ENCODE measurements around the gene CTPS1. TPM values are rescaled to one million over a fixed set of nuclear protein-coding genes. Genes with fewer than 3 reads are reported as not detected.

The CTPS1 gene
- total RNA-seq, 1 experiment from 2014 or later: 66.4 TPM

- Histone ChIP-seq H3K4me3 (replicated peaks in 1 of 2; ENCODE audit: low read depth in 1 of 2, low read length in 2 of 2) (no peak overlapping the region), H3K9me2 (ENCODE audit: insufficient read depth) (no peaks in the 10 kb centered on the region), H2AFZ (ENCODE audit: low read depth, low read length, poor library complexity, severe bottlenecking) (no peak overlapping the region), H3K4me1 (ENCODE audit: control insufficient read depth in 1 of 2, insufficient read depth in 2 of 2, low read length in 2 of 2) (peaks cover 0 to 21% of the 10 kb centered on the region in 2 experiments; a peak in 2 of 4 replicates), H3K79me2 (ENCODE audit: insufficient read depth, low read length) (no peaks in the 10 kb centered on the region), H4K20me1 (ENCODE audit: insufficient read depth) (no peaks in the 10 kb centered on the region), H3K4me2 (ENCODE audit: low read length) (no peak overlapping the region), H3K9ac (ENCODE audit: low read length) (no peak overlapping the region), H3K27ac (ENCODE audit: low read depth, low read length) (no peak overlapping the region), H3K9me3 (ENCODE audit: control insufficient read depth in 1 of 2, insufficient read depth in 1 of 2, low read depth in 1 of 2, low read length in 2 of 2) (no peaks in the 10 kb centered on the region), H3K27me3 (ENCODE audit: insufficient read depth, low read length) (no peaks in the 10 kb centered on the region), H3K36me3 (ENCODE audit: control insufficient read depth in 1 of 2, insufficient read depth in 2 of 2, low read length in 2 of 2) (no peaks in the 10 kb centered on the region)
- POLR2A ChIA-PET: interaction anchor here (0.7 to 3.2 kb wide), 5 partner anchors 8 to 87 kb away, joined by 3 to 18 read pairs (median 4); partner anchors contain the start of genes CITED4 and CTPS1
- DNase-seq (ENCODE audit: low read depth, low spot score) (no peak), ATAC-seq (no peak)
- CTCF ChIA-PET: interaction anchor here (0.9 to 10.2 kb wide), 23 partner anchors 8 to 858 kb away, joined by 3 to 202 read pairs (median 5); partner anchors contain the start of genes CITED4 and CTPS1
- BruUV-seq (replicated peaks): no TSS peak
- intact Hi-C loops (cut with micrococcal nuclease): loop anchor here (2.0 kb wide), 1 partner anchor 53 kb away; no protein-coding TSS in a partner anchor
- no peak for TF ChIP-seq CEBPB (IDR thresholded peaks at IDR 0.05; ENCODE audit: low read depth)
- TF ChIP-seq CTCF (IDR thresholded peaks at IDR 0.05 in 2 of 3, conservative IDR thresholded peaks at IDR 0.05 in 1 of 3; ENCODE audit: borderline replicate concordance in 1 of 3, insufficient read depth in 1 of 3, low read depth in 2 of 3, low read length in 2 of 3): no peak
- no peak for TF ChIP-seq ZFX (IDR thresholded peaks at IDR 0.05)
- TF ChIP-seq JUND (IDR thresholded peaks at IDR 0.05): no peak
- no peak for TF ChIP-seq SRF (IDR thresholded peaks at IDR 0.05; ENCODE audit: low read depth)
- no peak for TF ChIP-seq SP1 (IDR thresholded peaks at IDR 0.05; ENCODE audit: low read depth)
- TF ChIP-seq POLR2A (IDR thresholded peaks at IDR 0.05; ENCODE audit: borderline replicate concordance, extremely low read depth, insufficient read depth, insufficient read length): no peak
- TF ChIP-seq TCF7L2 (IDR thresholded peaks at IDR 0.05; ENCODE audit: borderline replicate concordance, extremely low read depth, insufficient read depth, insufficient read length): no peak
- TF ChIP-seq POLR2AphosphoS5 (IDR thresholded peaks at IDR 0.05; ENCODE audit: low read depth, low read length): no peak
- no peak for TF ChIP-seq FOSL1 (IDR thresholded peaks at IDR 0.05; ENCODE audit: low read depth)
- TF ChIP-seq, protein P1, sequence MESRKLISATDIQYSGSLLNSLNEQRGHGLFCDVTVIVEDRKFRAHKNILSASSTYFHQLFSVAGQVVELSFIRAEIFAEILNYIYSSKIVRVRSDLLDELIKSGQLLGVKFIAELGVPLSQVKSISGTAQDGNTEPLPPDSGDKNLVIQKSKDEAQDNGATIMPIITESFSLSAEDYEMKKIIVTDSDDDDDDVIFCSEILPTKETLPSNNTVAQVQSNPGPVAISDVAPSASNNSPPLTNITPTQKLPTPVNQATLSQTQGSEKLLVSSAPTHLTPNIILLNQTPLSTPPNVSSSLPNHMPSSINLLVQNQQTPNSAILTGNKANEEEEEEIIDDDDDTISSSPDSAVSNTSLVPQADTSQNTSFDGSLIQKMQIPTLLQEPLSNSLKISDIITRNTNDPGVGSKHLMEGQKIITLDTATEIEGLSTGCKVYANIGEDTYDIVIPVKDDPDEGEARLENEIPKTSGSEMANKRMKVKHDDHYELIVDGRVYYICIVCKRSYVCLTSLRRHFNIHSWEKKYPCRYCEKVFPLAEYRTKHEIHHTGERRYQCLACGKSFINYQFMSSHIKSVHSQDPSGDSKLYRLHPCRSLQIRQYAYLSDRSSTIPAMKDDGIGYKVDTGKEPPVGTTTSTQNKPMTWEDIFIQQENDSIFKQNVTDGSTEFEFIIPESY (IDR thresholded peaks at IDR 0.05; ENCODE audit: extremely low read depth, insufficient replicate concordance, low read length): no peak
- TF ChIP-seq ELF1 (IDR thresholded peaks at IDR 0.05; ENCODE audit: borderline replicate concordance, low read depth): no peak
- TF ChIP-seq, protein P2, sequence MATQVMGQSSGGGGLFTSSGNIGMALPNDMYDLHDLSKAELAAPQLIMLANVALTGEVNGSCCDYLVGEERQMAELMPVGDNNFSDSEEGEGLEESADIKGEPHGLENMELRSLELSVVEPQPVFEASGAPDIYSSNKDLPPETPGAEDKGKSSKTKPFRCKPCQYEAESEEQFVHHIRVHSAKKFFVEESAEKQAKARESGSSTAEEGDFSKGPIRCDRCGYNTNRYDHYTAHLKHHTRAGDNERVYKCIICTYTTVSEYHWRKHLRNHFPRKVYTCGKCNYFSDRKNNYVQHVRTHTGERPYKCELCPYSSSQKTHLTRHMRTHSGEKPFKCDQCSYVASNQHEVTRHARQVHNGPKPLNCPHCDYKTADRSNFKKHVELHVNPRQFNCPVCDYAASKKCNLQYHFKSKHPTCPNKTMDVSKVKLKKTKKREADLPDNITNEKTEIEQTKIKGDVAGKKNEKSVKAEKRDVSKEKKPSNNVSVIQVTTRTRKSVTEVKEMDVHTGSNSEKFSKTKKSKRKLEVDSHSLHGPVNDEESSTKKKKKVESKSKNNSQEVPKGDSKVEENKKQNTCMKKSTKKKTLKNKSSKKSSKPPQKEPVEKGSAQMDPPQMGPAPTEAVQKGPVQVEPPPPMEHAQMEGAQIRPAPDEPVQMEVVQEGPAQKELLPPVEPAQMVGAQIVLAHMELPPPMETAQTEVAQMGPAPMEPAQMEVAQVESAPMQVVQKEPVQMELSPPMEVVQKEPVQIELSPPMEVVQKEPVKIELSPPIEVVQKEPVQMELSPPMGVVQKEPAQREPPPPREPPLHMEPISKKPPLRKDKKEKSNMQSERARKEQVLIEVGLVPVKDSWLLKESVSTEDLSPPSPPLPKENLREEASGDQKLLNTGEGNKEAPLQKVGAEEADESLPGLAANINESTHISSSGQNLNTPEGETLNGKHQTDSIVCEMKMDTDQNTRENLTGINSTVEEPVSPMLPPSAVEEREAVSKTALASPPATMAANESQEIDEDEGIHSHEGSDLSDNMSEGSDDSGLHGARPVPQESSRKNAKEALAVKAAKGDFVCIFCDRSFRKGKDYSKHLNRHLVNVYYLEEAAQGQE (IDR thresholded peaks at IDR 0.05; ENCODE audit: low read depth): no peak
- no peak for TF ChIP-seq YY1 (IDR thresholded peaks at IDR 0.05; ENCODE audit: extremely low read depth, insufficient replicate concordance, low read depth, low read length)
- TF ChIP-seq, protein P3, sequence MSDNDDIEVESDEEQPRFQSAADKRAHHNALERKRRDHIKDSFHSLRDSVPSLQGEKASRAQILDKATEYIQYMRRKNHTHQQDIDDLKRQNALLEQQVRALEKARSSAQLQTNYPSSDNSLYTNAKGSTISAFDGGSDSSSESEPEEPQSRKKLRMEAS (IDR thresholded peaks at IDR 0.05): no peak
- TF ChIP-seq CBX3 (IDR thresholded peaks at IDR 0.05; ENCODE audit: low read depth): no peak
- no peak for TF ChIP-seq EZH2 (IDR thresholded peaks at IDR 0.05)
- no peak for TF ChIP-seq ZNF274 (IDR thresholded peaks at IDR 0.05; ENCODE audit: low read depth, low read length)
- RAD21 ChIA-PET (ENCODE audit: low non-redundant PET in 1 of 2, low total read pairs in 2 of 2, uncharacterized antibody in 2 of 2, unreplicated experiment in 2 of 2): interaction anchor here (2.3 to 3.7 kb wide), 2 partner anchors 87 kb away, joined by 15 to 27 read pairs; partner anchors contain the start of gene CITED4 (in 2 of the 2)
Measured at GRCh38 chr1:40949563-40949962, 29.9 kb upstream of the CTPS1 start.
